GM12878 (cell line): ENCODE results near the gene FAM222A.

Source experiments
- SREBF2 ChIP-seq: IDR thresholded peaks from 2 replicates; pipeline ENCODE4 v1.6.1; 2012; ENCODE audit warnings: mild to moderate bottlenecking, low read length
- TAF1 ChIP-seq: IDR thresholded peaks from 2 replicates; pipeline ENCODE4 v1.6.1; 2011; ENCODE audit warnings: mild to moderate bottlenecking, low read depth, low read length, borderline replicate concordance
- YY1 ChIP-seq: IDR thresholded peaks from 2 replicates; pipeline ENCODE4 v1.6.1; 2011; ENCODE audit warnings: low read depth, mild to moderate bottlenecking, low read length

DNA sequence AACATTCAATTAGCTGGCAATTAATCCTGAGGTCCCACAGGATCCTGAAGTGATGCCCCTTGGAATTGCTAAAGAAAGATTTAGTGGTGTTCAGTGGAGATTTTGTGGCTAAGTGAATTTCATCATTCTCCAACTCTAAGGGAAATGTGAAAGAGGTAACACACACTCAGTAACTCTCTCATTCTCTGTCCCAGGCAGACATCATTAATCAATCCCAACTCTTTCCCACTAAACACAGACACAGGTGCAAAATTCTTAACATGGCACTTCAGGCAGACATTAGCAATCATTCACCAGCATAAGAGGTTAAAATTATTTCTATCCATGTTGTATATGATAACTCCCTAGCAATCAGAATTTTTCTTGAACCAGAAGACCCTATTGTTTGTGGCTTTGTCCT lies 79.4 kb downstream of the FAM222A start:
- TF ChIP-seq YY1 (no peak), SREBF2 (no peak), TAF1 (no peak)
